ENCODE measurements around the gene NCR3LG1. TPM values are rescaled to one million over a fixed set of nuclear protein-coding genes. Genes with fewer than 3 reads are reported as not detected.

Gene NCR3LG1
- total and polyA plus RNA-seq, 2 of the 4 experiments (the other 2 are of a cell fraction): 1.7 to 4.1 TPM

DNA sequence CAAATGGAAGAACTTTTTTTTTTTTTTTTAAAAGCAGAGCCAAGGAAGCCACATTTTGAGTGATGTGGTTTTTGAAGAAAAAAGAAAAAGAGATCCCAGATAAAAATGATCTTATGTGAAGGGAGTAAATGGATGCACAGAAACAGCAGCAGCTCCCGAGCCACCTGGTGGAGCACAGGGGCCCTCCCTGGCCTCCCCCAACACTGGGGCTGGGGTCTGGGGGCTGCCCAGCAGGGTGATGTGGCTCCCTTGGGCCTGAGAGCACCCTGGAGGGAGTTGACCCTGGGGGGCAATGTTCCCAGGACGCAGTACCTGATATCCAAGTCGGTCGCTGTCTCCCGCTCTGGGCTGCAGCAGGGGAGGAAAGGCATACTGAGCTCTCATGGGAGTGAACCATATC is 63.4 kb downstream of the NCR3LG1 start:
- TF ChIP-seq, protein P1, sequence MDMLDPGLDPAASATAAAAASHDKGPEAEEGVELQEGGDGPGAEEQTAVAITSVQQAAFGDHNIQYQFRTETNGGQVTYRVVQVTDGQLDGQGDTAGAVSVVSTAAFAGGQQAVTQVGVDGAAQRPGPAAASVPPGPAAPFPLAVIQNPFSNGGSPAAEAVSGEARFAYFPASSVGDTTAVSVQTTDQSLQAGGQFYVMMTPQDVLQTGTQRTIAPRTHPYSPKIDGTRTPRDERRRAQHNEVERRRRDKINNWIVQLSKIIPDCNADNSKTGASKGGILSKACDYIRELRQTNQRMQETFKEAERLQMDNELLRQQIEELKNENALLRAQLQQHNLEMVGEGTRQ (IDR thresholded peaks at IDR 0.05; ENCODE audit: low read depth, low read length): no peak
- TF ChIP-seq MXI1 (IDR thresholded peaks at IDR 0.05; ENCODE audit: borderline replicate concordance, low read depth, low read length) (no peak), NFE2L2 (IDR thresholded peaks at IDR 0.05; ENCODE audit: low read depth, low read length) (no peak)
- Histone ChIP-seq H2BK15ac (ENCODE audit: low read depth, low read length) (no peak overlapping the region), H2BK120ac (ENCODE audit: low read depth, low read length) (no peak overlapping the region), H4K5ac (ENCODE audit: low read depth, low read length) (no peak overlapping the region), H2AK5ac (ENCODE audit: low read depth, low read length) (no peak overlapping the region), H3K18ac (ENCODE audit: low read depth, low read length) (no peak overlapping the region), H2AFZ (replicated peaks; ENCODE audit: low read length, poor library complexity) (no peak overlapping the region), H3K14ac (replicated peaks; ENCODE audit: low read depth, low read length) (no peak overlapping the region), H3K4me2 (ENCODE audit: low read depth, low read length) (no peak overlapping the region), H3K56ac (ENCODE audit: extremely low read depth, insufficient read depth, low read length) (no peak overlapping the region), H3K27ac (ENCODE audit: insufficient read depth, low read length) (no peak overlapping the region), H3K79me1 (ENCODE audit: low read depth in 1 of 2, low read length in 2 of 2) (no peaks in the 10 kb centered on the region), H3K27me3 (ENCODE audit: control insufficient read depth, insufficient read depth, low read length) (peaks cover 12% of the 10 kb centered on the region), H3K9me3 (ENCODE audit: control insufficient read depth, insufficient read depth, low read length) (no peaks in the 10 kb centered on the region), H3K9me1 (ENCODE audit: insufficient read depth, low read length) (no peaks in the 10 kb centered on the region), H4K8ac (ENCODE audit: low read depth in 2 of 2, low read length in 2 of 2) (no peak overlapping the region), H3K4ac (ENCODE audit: low read depth, low read length) (no peak overlapping the region), H3K4me3 (ENCODE audit: insufficient read depth, low read depth, low read length) (no peak overlapping the region), H3K36me3 (ENCODE audit: control insufficient read depth, insufficient read depth, low read length) (no peaks in the 10 kb centered on the region), H2BK5ac (ENCODE audit: low read depth, low read length, poor library complexity, severe bottlenecking) (no peak overlapping the region), H2AK9ac (replicated peaks; ENCODE audit: low read depth, low read length, poor library complexity) (no peak overlapping the region), H4K91ac (ENCODE audit: insufficient read depth, low read depth, low read length) (no peak overlapping the region), H3K4me1 (ENCODE audit: control insufficient read depth, insufficient read depth, low read length) (no peaks in the 10 kb centered on the region), H3K23ac (ENCODE audit: low read depth, low read length) (no peak overlapping the region), H2BK20ac (ENCODE audit: low read depth, low read length) (no peak overlapping the region), H3K9ac (ENCODE audit: low read depth, low read length) (no peak overlapping the region), H4K20me1 (ENCODE audit: insufficient read depth, low read length) (no peaks in the 10 kb centered on the region)
- dilution Hi-C loops (cut with HindIII; ENCODE audit: low sequenced_read_pairs, unreplicated experiment) (no loop called here), in situ Hi-C loops (cut with MboI; ENCODE audit: low sequenced_read_pairs) (no loop called here), intact Hi-C loops (cut with micrococcal nuclease) (no loop called here)
- WGBS, 2 experiments (ENCODE audit: extremely low coverage in 2 of 2, insufficient read length in 1 of 2): 70% methylated on average over 4 of the region's 5 CpGs; no CpG with 5 or more reads in 1 of the 2 experiments
- CTCF ChIA-PET: interaction anchor here (0.7 kb wide), 1 partner anchor 614 kb away, joined by 4 read pairs; no protein-coding TSS in a partner anchor
- DNase-seq (no peak), ATAC-seq (ENCODE audit: low read depth) (no peak)
- no TSS peak for BruUV-seq (replicated peaks)
- POLR2A ChIA-PET (ENCODE audit: unreplicated experiment): no interaction called here
